Ovary (tissue), 9 donors: ENCODE measurements around the gene HINT3. TPM values are rescaled to one million over a fixed set of nuclear protein-coding genes. Genes with fewer than 3 reads are reported as not detected.

Source experiments
- DNase-seq, 5 donors: peaks; one replicate each; pipeline ENCODE4 v3.0.0-alpha.2; 2019 to 2020
- H3K27ac ChIP-seq, 2 donors: fragments of 200-600 bp; one replicate each; pipeline versions ENCODE4 v1.5.1 to v1.8.0; 2019 to 2022
- H3K27me3 ChIP-seq: fragments of 200-600 bp; one replicate; pipeline ENCODE4 v1.8.0; 2022
- H3K36me3 ChIP-seq: fragments of 200-600 bp; sonication (generic); one replicate; pipeline ENCODE4 v1.5.1; 2019
- H3K4me1 ChIP-seq: one replicate; pipeline ENCODE4 v1.8.1; 2013; ENCODE audit warnings: mild to moderate bottlenecking, moderate library complexity; ENCODE audit not compliant: insufficient read depth
- H3K4me3 ChIP-seq: fragments of 200-600 bp; sonication (generic); one replicate; pipeline ENCODE4 v1.5.1; 2017
- H3K9me3 ChIP-seq, 2 donors: fragments of 200-600 bp in 1 of 2; sonication (generic) in 1 of 2; one replicate each; pipeline versions ENCODE4 v1.5.1 to v1.8.1; 2013 to 2019; ENCODE audit warnings: mild to moderate bottlenecking in 1 of 2, moderate library complexity in 1 of 2
- CTCF ChIP-seq, 3 donors: fragments of 450-650 bp in 2 of 3; fragments of 200-600 bp in 1 of 3; IDR thresholded peaks; one replicate each; pipeline versions ENCODE4 v1.5.1 to v1.8.0; 2016 to 2022; ENCODE audit warnings: antibody characterized with exemption in 3 of 3, mild to moderate bottlenecking in 1 of 3
- EP300 ChIP-seq: sonication (generic); formaldehyde crosslinking; IDR thresholded peaks from one replicate; pipeline ENCODE4 v1.6.1; 2017; ENCODE audit warnings: antibody characterized with exemption
- POLR2A ChIP-seq: fragments of 450-650 bp; IDR thresholded peaks from one replicate; pipeline ENCODE4 v1.6.1; 2017; ENCODE audit warnings: antibody characterized with exemption, mild to moderate bottlenecking, moderate library complexity
- WGBS, 3 donors: extraction: QIAGEN DNeasy Blood & Tissue Kit in 1 of 3; methylation state at CpG; one replicate each; pipeline versions ENCODE4 v1.1.5 to v1.1.7; 2013 to 2017; 5-methylcytosine and 5-hydroxymethylcytosine counted together
- intact Hi-C, 4 donors: fragments of 100-400 bp; cut with DNase I; formaldehyde crosslinking; loops; one replicate each; pipeline versions ENCODE4 v1.11.0 to v1.15.1; 2022 to 2023
- polyA plus RNA-seq, 2 donors: library from polyadenylated mRNA; stranded (reverse); fragments of 200-250 nt in 1 of 2; fragments of 350-450 nt in 1 of 2; fragmentation: Illumina TruSeq in 1 of 2; extraction: RNeasy Lipid Tissue Mini Kit (QIAGEN cat#74804) in 1 of 2; gene quantifications; one replicate each; pipeline ENCODE4 v1.2.3, GENCODE V29; 2013 to 2014
- total RNA-seq, 7 donors: library from RNA; depleted of rRNA in 2 of 7; stranded (reverse); fragments of >200 nt in 2 of 7; fragmentation: NEBNext Ultra II Directional in 3 of 7; extraction: Animal tissue kit (Norgen Biotek cat#: 25700) in 3 of 7; gene quantifications; one replicate each; pipeline versions ENCODE4 v1.1.0 to v1.2.4, GENCODE V29; 2016 to 2023
- donor health status: DM: no; HTN: no; CAD: no; lungs with moderate emphysema.
- donor health status: DM: no; HTN: no; CAD: no.
- donor health status: Bipolar disorder and iron deficiency.
- donor health status: DM: yes; HTN: yes; CAD: no.
- donor health status: DM: no; HTN: no; CAD: no.
- donor health status: DM: yes; HTN: yes; CAD: no.

The HINT3 gene
- total and polyA plus RNA-seq, 9 donors = 10.3 to 20.4 (median 18.0) TPM

- H3K36me3 ChIP-seq = no peaks in the 10 kb centered on the region
- 79 to 81% (median 80%) methylated on average over 7 of the region's 7 CpGs for WGBS, 3 donors
- H3K4me3 ChIP-seq = no peak overlapping the region
- H3K4me1 ChIP-seq = peaks cover 1% of the 10 kb centered on the region
- no peaks in the 10 kb centered on the region for H3K9me3 ChIP-seq
- no peak for TF ChIP-seq CTCF (IDR thresholded peaks at IDR 0.05)
- no peak for TF ChIP-seq EP300
- TF ChIP-seq POLR2A = no peak
- no peak for DNase-seq
- intact Hi-C loops = no loop called here
- H3K27me3 ChIP-seq = no peaks in the 10 kb centered on the region
- H3K27ac ChIP-seq = no peak overlapping the region
These were observed 3.6 kb upstream of the HINT3 start for GRCh38 chr6:125952764-125953501.

- H3K4me1 ChIP-seq = peaks cover 6% of the 10 kb centered on the region
- WGBS, 3 donors = 64 to 72% (median 72%) methylated on average over 11 of the region's 11 CpGs
- no peak overlapping the region for H3K27ac ChIP-seq
- no peak for DNase-seq
- no peaks in the 10 kb centered on the region for H3K36me3 ChIP-seq
- no peaks in the 10 kb centered on the region for H3K9me3 ChIP-seq
- no peaks in the 10 kb centered on the region for H3K27me3 ChIP-seq
- TF ChIP-seq EP300 (no peak), CTCF (IDR thresholded peaks at IDR 0.05) (no peak), POLR2A (no peak)
- no peak overlapping the region for H3K4me3 ChIP-seq
- intact Hi-C loops = no loop called here
These were observed 3.1 kb upstream of the HINT3 start for GRCh38 chr6:125953502-125953875.

GRCh38 chr6:125954735-125955339 lies 1.7 kb upstream of the HINT3 start:
- Histone ChIP-seq H3K4me1 (peaks cover 8% of the 10 kb centered on the region), H3K4me3 (no peak overlapping the region), H3K9me3 (no peaks in the 10 kb centered on the region), H3K27ac (no peak overlapping the region), H3K27me3 (no peaks in the 10 kb centered on the region), H3K36me3 (no peaks in the 10 kb centered on the region)
- TF ChIP-seq POLR2A = no peak
- TF ChIP-seq CTCF (IDR thresholded peaks at IDR 0.05) = no peak
- TF ChIP-seq EP300 = no peak
- no peak for DNase-seq
- intact Hi-C loops = loop anchor here in 1 of 4 donors (5.0 kb wide), 1 partner anchor 163 kb away; the partner anchor contains the start of gene NCOA7
- WGBS, 3 donors = 41 to 55% (median 50%) methylated on average over 5 of the region's 5 CpGs

- peak overlapping the region in 1 of 2 donors; percentile 87 for H3K27ac ChIP-seq
- no peaks in the 10 kb centered on the region for H3K9me3 ChIP-seq
- DNase-seq = no peak
- H3K4me3 ChIP-seq = peak overlapping the region; percentile 94
- intact Hi-C loops = loop anchor here (2.0 to 5.0 kb wide), 2 partner anchors 164 to 165 kb away; partner anchors contain the start of gene NCOA7 (in 4 of the 4)
- no peaks in the 10 kb centered on the region for H3K27me3 ChIP-seq
- WGBS, 3 donors = 31 to 37% (median 35%) methylated on average over 5 of the region's 5 CpGs
- H3K4me1 ChIP-seq = peaks cover 8% of the 10 kb centered on the region
- no peak for TF ChIP-seq CTCF (IDR thresholded peaks at IDR 0.05)
- TF ChIP-seq POLR2A = no peak
- no peak for TF ChIP-seq EP300
- H3K36me3 ChIP-seq = no peaks in the 10 kb centered on the region
These were observed 597 bp upstream of the HINT3 start for GRCh38 chr6:125955973-125956372.
